Hepatocyte (in vitro differentiated cells): ENCODE measurements around the gene GPN1.

Source experiments
- CTCF ChIP-seq: fragments of 200-600 bp; sonication (generic); IDR thresholded peaks from 2 replicates; pipeline ENCODE4 v1.5.1; 2016; ENCODE audit warnings: antibody characterized with exemption, mild to moderate bottlenecking; ENCODE audit not compliant: poor library complexity
- EZH2phosphoT487 ChIP-seq: fragments of 200-600 bp; sonication (generic); IDR thresholded peaks from one replicate; pipeline ENCODE4 v1.6.1; 2018; ENCODE audit warnings: antibody characterized with exemption, mild to moderate bottlenecking, low read depth, moderate library complexity; ENCODE audit not compliant: unreplicated experiment, severe bottlenecking

- TF ChIP-seq CTCF (no peak), EZH2phosphoT487 (no peak)
These were observed 13.5 kb upstream of the GPN1 start for GRCh38 chr2:27615316-27615715.
